ENCODE measurements around the gene RAI2.

Gene RAI2

GRCh38 chrX:17817251-17817650, 43.8 kb downstream of the RAI2 start:
- no peaks in the 10 kb centered on the region for H3K27me3 Mint-ChIP-seq (ENCODE audit: low read depth)
- H3K36me3 Mint-ChIP-seq (ENCODE audit: low read depth) = no peaks in the 10 kb centered on the region
- H3K4me3 Mint-ChIP-seq = no peak overlapping the region
- no peaks in the 10 kb centered on the region for H3K9me3 Mint-ChIP-seq
- DNase-seq (ENCODE audit: low spot score) = no peak
- H3K4me1 Mint-ChIP-seq (ENCODE audit: low read depth) = no peaks in the 10 kb centered on the region
- H3K27ac Mint-ChIP-seq = no peak overlapping the region

- no peak for DNase-seq (ENCODE audit: low spot score)
- H3K27ac Mint-ChIP-seq = no peak overlapping the region
- H3K27me3 Mint-ChIP-seq (ENCODE audit: low read depth) = no peaks in the 10 kb centered on the region
- no peaks in the 10 kb centered on the region for H3K36me3 Mint-ChIP-seq (ENCODE audit: low read depth)
- no peak overlapping the region for H3K4me3 Mint-ChIP-seq
- H3K9me3 Mint-ChIP-seq = no peaks in the 10 kb centered on the region
- no peaks in the 10 kb centered on the region for H3K4me1 Mint-ChIP-seq (ENCODE audit: low read depth)
Observed at GRCh38 chrX:17814557-17814956, 46.5 kb downstream of the RAI2 start.

GRCh38 chrX:17814059-17814458, 47.0 kb downstream of the RAI2 start:
- H3K4me1 Mint-ChIP-seq (ENCODE audit: low read depth) = no peaks in the 10 kb centered on the region
- no peak overlapping the region for H3K27ac Mint-ChIP-seq
- no peak overlapping the region for H3K4me3 Mint-ChIP-seq
- no peaks in the 10 kb centered on the region for H3K9me3 Mint-ChIP-seq
- no peaks in the 10 kb centered on the region for H3K36me3 Mint-ChIP-seq (ENCODE audit: low read depth)
- no peaks in the 10 kb centered on the region for H3K27me3 Mint-ChIP-seq (ENCODE audit: low read depth)
- no peak for DNase-seq (ENCODE audit: low spot score)

GRCh38 chrX:17813277-17813676, 47.8 kb downstream of the RAI2 start:
- Mint-ChIP-seq H3K27ac (no peak overlapping the region), H3K27me3 (ENCODE audit: low read depth) (peaks cover 2% of the 10 kb centered on the region), H3K36me3 (ENCODE audit: low read depth) (no peaks in the 10 kb centered on the region), H3K4me1 (ENCODE audit: low read depth) (no peaks in the 10 kb centered on the region), H3K4me3 (no peak overlapping the region), H3K9me3 (no peaks in the 10 kb centered on the region)
- no peak for DNase-seq (ENCODE audit: low spot score)

- Mint-ChIP-seq H3K27ac (no peak overlapping the region), H3K36me3 (ENCODE audit: low read depth) (no peaks in the 10 kb centered on the region), H3K4me3 (no peak overlapping the region), H3K4me1 (ENCODE audit: low read depth) (no peaks in the 10 kb centered on the region), H3K9me3 (no peaks in the 10 kb centered on the region), H3K27me3 (ENCODE audit: low read depth) (peaks cover 2% of the 10 kb centered on the region)
- DNase-seq (ENCODE audit: low spot score) = no peak
Observed at GRCh38 chrX:17812763-17813162, 48.3 kb downstream of the RAI2 start.

GRCh38 chrX:17809984-17810383, 51.1 kb downstream of the RAI2 start:
- Mint-ChIP-seq H3K9me3 (no peaks in the 10 kb centered on the region), H3K4me3 (no peak overlapping the region), H3K27me3 (ENCODE audit: low read depth) (peaks cover 2% of the 10 kb centered on the region), H3K27ac (no peak overlapping the region), H3K4me1 (ENCODE audit: low read depth) (no peaks in the 10 kb centered on the region), H3K36me3 (ENCODE audit: low read depth) (no peaks in the 10 kb centered on the region)
- DNase-seq (ENCODE audit: low spot score) = no peak

GRCh38 chrX:17809273-17809672, 51.8 kb downstream of the RAI2 start:
- H3K4me1 Mint-ChIP-seq (ENCODE audit: low read depth) = no peaks in the 10 kb centered on the region
- no peak overlapping the region for H3K27ac Mint-ChIP-seq
- no peak for DNase-seq (ENCODE audit: low spot score)
- H3K36me3 Mint-ChIP-seq (ENCODE audit: low read depth) = no peaks in the 10 kb centered on the region
- H3K27me3 Mint-ChIP-seq (ENCODE audit: low read depth) = peaks cover 2% of the 10 kb centered on the region
- H3K9me3 Mint-ChIP-seq = no peaks in the 10 kb centered on the region
- H3K4me3 Mint-ChIP-seq = no peak overlapping the region

- Mint-ChIP-seq H3K27me3 (ENCODE audit: low read depth) (peaks cover 2% of the 10 kb centered on the region), H3K4me1 (ENCODE audit: low read depth) (no peaks in the 10 kb centered on the region), H3K36me3 (ENCODE audit: low read depth) (no peaks in the 10 kb centered on the region), H3K4me3 (no peak overlapping the region), H3K27ac (no peak overlapping the region), H3K9me3 (no peaks in the 10 kb centered on the region)
- DNase-seq (ENCODE audit: low spot score) = no peak
Observed at GRCh38 chrX:17805120-17805519, 56.0 kb downstream of the RAI2 start.

- H3K36me3 Mint-ChIP-seq (ENCODE audit: low read depth) = no peaks in the 10 kb centered on the region
- H3K27me3 Mint-ChIP-seq (ENCODE audit: low read depth) = no peaks in the 10 kb centered on the region
- H3K9me3 Mint-ChIP-seq = no peaks in the 10 kb centered on the region
- DNase-seq (ENCODE audit: low spot score) = no peak
- H3K4me1 Mint-ChIP-seq (ENCODE audit: low read depth) = no peaks in the 10 kb centered on the region
- H3K27ac Mint-ChIP-seq = no peak overlapping the region
- no peak overlapping the region for H3K4me3 Mint-ChIP-seq
Observed at GRCh38 chrX:17803449-17803848, 57.6 kb downstream of the RAI2 start.

- Mint-ChIP-seq H3K4me3 (no peak overlapping the region), H3K27me3 (ENCODE audit: low read depth) (no peaks in the 10 kb centered on the region), H3K36me3 (ENCODE audit: low read depth) (no peaks in the 10 kb centered on the region), H3K9me3 (no peaks in the 10 kb centered on the region), H3K4me1 (ENCODE audit: low read depth) (no peaks in the 10 kb centered on the region), H3K27ac (no peak overlapping the region)
- no peak for DNase-seq (ENCODE audit: low spot score)
Observed at GRCh38 chrX:17802756-17803155, 58.3 kb downstream of the RAI2 start.

GRCh38 chrX:17801431-17801830, 59.7 kb downstream of the RAI2 start:
- Mint-ChIP-seq H3K36me3 (ENCODE audit: low read depth) (no peaks in the 10 kb centered on the region), H3K9me3 (no peaks in the 10 kb centered on the region), H3K4me3 (no peak overlapping the region), H3K27ac (no peak overlapping the region), H3K27me3 (ENCODE audit: low read depth) (no peaks in the 10 kb centered on the region), H3K4me1 (ENCODE audit: low read depth) (no peaks in the 10 kb centered on the region)
- no peak for DNase-seq (ENCODE audit: low spot score)

- H3K9me3 Mint-ChIP-seq = no peaks in the 10 kb centered on the region
- no peaks in the 10 kb centered on the region for H3K4me1 Mint-ChIP-seq (ENCODE audit: low read depth)
- no peak for DNase-seq (ENCODE audit: low spot score)
- no peak overlapping the region for H3K27ac Mint-ChIP-seq
- H3K4me3 Mint-ChIP-seq = no peak overlapping the region
- H3K27me3 Mint-ChIP-seq (ENCODE audit: low read depth) = no peaks in the 10 kb centered on the region
- no peaks in the 10 kb centered on the region for H3K36me3 Mint-ChIP-seq (ENCODE audit: low read depth)
Observed at GRCh38 chrX:17798921-17799320, 62.2 kb downstream of the RAI2 start.

- H3K36me3 Mint-ChIP-seq (ENCODE audit: low read depth) = no peaks in the 10 kb centered on the region
- no peaks in the 10 kb centered on the region for H3K4me1 Mint-ChIP-seq (ENCODE audit: low read depth)
- no peak overlapping the region for H3K4me3 Mint-ChIP-seq
- no peaks in the 10 kb centered on the region for H3K27me3 Mint-ChIP-seq (ENCODE audit: low read depth)
- DNase-seq (ENCODE audit: low spot score) = no peak
- H3K27ac Mint-ChIP-seq = no peak overlapping the region
- no peaks in the 10 kb centered on the region for H3K9me3 Mint-ChIP-seq
Observed at GRCh38 chrX:17792826-17793225, 68.3 kb downstream of the RAI2 start.

- no peak for DNase-seq (ENCODE audit: low spot score)
- H3K4me3 Mint-ChIP-seq = no peak overlapping the region
- no peaks in the 10 kb centered on the region for H3K36me3 Mint-ChIP-seq (ENCODE audit: low read depth)
- H3K4me1 Mint-ChIP-seq (ENCODE audit: low read depth) = no peaks in the 10 kb centered on the region
- H3K27me3 Mint-ChIP-seq (ENCODE audit: low read depth) = peaks cover 5% of the 10 kb centered on the region
- no peak overlapping the region for H3K27ac Mint-ChIP-seq
- H3K9me3 Mint-ChIP-seq = no peaks in the 10 kb centered on the region
Observed at GRCh38 chrX:17788956-17789562, 72.0 kb downstream of the RAI2 start.

- no peak overlapping the region for H3K27ac Mint-ChIP-seq
- peak; percentile 6 for DNase-seq (ENCODE audit: low spot score)
- H3K36me3 Mint-ChIP-seq (ENCODE audit: low read depth) = no peaks in the 10 kb centered on the region
- no peaks in the 10 kb centered on the region for H3K4me1 Mint-ChIP-seq (ENCODE audit: low read depth)
- H3K9me3 Mint-ChIP-seq = no peaks in the 10 kb centered on the region
- H3K4me3 Mint-ChIP-seq = no peak overlapping the region
- H3K27me3 Mint-ChIP-seq (ENCODE audit: low read depth) = peaks cover 5% of the 10 kb centered on the region
Observed at GRCh38 chrX:17788439-17788838, 72.7 kb downstream of the RAI2 start.

All from T-helper 2 cell treated with Interferon-gamma antibody and Interleukin-4, amounts not matched to agents 5 μg/mL and 100 μg/mL, for 36 hours (primary cell).